ENCODE results near the gene CDC25A.
"Not testable (repeated sequence)": the region's sequence is repeated elsewhere in the genome, so short reads cannot be mapped to it uniquely, and the experiment has no call there.

CDC25A gene

DNA sequence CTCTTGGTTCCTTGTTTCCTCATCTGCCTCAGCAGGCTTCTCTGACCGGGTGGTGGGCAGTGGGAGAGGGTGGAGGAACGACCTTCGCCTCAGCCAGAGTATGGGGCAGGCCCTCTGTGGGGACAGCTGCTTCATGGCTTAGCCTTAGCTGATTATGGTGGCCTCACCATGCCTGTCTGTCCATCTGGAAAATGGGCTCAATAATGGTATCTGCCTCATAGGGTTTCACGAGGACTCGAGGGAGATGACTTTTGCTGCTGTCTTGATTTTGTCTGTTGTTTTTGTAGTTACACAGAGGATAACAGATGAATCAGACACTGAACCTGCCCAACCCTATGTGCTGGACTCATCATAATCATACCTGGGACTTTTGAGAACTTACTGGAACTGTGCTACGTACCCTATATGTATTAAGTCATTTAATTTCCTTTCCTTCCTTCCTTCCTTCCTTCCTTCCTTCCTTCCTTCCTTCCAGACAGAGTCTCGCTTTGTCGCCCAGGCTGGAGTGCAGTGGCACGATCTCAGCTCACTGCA lies 46.5 kb downstream of the CDC25A start:
- DNase-seq (ENCODE audit: low read depth in 3 of 3), result no peak

DNA sequence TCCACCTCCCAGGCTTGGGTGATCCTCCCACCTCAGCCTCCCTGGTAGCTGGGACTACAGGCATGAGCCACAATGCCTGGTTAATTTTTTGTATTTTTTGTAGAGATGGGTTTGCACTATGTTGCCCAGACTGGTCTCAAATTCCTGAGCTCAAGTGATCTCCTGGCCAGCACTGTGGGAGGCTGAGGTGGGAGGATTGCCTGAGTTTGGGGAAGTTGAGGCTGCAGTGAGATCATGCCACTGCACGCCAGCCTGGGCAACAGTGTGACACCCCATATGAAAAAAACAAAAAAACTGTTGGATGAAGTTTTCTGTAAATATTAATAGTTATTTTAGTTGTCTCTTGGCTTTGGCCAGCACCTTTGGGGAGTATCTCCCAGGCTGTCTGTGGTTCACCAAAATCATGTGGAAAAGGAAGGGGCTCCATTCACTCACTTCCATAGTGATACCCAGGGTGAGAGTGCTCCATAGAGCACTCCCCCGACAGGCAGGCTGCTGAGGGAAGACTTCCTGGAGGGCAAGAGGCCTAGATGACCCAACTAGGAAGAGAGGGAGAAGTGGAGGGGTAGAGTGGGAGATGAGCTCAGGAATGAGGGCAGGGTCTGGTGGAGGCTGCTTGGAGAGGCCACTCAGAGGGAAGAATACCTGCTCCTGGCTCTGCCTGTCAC lies 47.1 kb downstream of the CDC25A start:
- DNase-seq (ENCODE audit: low read depth in 3 of 3), result no peak

DNA sequence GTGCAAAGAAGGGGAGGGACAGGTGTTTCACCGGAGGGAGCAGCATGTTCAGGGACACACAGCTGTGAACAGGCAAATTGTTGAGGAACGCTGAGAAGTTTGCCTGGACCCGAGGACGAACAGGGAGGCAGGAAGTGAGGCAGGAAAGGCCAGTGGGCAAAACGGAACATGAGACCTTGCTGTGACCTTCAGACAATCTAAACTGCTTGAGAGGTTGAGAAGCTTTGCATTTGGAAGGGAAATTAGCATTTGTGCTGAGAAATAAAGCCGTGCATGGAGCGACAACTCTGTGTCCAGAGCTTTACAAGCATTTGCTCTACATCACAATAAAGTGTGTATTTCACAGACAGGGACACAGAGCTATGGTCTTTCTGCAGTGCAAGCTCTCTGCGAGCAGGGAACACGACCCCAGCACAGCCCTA lies 47.9 kb downstream of the CDC25A start:
- no peak for DNase-seq (ENCODE audit: low read depth in 3 of 3)

DNA sequence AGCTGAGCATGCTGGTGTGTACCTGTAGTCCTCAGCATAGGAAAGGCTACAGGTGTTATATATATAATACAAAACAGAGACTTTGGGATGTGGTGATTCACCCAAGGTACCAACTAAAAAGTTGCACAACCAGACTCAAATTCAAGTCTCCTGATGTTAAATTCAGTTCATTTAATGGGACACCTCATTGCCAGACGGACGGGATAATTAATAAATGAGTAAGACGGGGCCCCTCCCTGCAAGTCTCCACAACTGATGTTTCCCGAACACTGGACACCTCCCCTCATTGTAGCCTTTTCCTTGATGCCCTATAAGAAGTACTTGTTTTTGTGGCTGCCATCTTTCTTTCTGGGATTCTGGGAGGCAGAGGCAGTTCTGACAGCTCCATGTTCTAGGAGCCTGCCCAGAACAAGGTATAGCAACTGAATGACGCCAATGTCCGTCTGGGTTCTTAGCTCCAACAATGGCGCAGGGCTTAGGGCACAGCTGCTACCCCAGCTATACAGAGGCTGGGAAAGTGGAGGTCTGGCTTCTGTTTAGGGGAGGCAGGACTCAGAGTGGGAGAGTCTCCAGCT lies 50.7 kb downstream of the CDC25A start:
- DNase-seq (ENCODE audit: low read depth in 3 of 3), result no peak

DNA sequence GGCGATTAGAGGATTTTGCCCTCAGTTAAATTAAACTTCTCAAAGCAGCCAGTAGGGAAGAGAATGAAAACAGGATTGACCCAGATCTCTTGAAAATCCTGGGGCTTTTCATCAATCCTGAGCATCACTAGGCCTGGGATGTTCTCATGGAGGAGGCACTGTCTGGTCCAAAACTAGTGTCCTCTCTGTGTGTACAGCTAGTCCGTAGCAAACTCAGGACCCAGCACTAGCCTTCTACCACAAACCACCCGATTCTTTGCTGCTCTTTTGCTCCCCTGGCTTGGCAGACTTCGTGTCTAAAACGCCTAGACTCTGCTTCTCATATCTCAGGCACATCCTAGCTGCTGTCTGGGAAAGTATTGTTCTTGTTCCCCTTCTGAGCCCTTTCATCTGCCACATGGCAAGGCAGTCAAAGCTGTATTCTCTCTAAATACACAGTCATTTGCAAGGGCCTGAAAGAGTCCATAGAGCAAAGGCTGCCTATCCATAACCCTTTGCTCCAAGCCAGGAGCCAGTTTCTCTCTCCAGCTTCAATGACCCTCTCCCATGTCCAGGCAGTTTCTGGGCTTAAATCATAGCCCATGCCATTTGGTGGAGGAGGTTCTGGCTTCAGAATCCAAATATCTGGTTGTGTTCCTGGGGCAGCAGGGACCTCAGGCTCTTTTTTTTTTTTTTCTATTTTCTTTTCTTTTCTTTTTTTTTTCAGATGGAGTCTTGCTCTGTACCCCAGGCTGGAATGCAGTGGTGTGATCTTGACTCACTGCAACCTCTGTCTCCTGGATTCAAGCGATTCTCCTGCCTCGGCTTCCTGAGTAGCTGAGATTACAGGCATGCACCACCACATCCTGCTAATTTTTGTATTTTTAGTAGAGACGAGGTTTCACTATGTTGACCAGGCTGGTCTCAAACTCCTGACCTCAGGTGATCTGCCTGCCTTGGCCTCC lies 52.4 kb downstream of the CDC25A start:
- no peak for DNase-seq (ENCODE audit: low read depth in 3 of 3)

DNA sequence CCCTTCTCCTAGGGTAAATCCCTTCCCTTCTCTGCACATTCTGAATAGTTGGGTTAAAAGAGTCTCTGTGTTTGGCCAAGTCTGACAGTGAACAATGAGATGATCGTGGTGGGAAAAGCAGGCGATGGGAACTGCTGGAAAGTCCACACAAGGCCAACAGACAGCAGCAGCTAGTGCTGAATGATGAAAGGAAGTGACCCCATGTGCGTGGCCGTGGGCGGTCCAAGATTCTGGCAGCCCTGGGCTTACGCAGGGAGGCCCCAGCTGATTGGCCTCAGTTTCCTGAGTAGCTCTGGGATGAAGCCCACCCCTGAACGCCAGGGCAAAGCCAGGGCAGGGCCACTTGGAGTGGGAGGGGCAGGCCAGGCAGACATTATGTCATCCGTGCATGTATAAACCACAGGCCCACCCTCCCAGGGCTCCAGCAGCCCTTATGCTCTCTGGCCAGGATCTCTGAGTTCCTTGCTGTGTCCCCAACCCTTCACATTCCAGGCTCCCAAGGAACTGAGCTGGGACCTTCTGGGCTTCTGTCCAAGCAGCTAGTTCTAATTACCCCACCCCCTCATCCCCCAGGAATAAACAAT lies 57.8 kb downstream of the CDC25A start:
- DNase-seq (ENCODE audit: low read depth in 3 of 3), result no peak

DNA sequence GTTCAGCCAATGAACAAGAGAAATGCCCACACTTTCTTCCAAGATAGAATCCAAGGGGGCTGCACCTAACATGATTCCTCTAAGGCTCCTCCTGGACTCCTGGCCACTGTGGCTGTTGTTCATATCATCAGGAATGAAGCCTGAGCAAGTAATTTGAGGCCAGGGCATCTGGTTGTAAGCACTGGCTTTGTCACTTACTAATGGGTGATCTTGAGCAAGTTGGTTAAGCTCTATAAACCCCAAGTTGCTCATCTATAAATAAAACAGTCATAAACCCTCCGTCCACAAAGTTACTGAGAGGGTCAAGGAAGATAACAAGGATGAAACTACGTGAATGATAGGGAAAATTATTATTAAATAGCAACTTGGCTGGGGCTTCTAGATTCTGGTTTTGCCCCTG lies 58.3 kb downstream of the CDC25A start:
- no peak for DNase-seq (ENCODE audit: low read depth in 3 of 3)

DNA sequence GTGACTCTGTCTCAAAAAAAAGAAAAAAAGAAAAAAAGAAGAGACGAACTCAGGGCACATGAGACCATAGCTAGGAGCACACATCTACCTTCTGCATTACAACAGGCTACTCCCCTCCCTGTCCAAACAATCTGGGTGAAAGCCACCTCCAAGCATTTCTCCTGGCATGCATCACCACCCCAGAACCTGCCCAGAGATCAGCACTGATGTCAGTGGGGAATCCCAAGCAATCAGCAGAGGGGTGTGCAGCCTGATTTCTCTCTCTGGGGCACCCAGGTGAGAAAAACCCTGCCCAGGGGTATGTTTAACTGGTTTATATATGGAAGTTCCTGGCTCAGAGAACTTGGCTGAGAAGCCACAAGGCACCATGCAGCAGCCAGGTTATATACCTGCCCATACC lies 59.4 kb downstream of the CDC25A start:
- no peak for DNase-seq (ENCODE audit: low read depth in 3 of 3)

DNA sequence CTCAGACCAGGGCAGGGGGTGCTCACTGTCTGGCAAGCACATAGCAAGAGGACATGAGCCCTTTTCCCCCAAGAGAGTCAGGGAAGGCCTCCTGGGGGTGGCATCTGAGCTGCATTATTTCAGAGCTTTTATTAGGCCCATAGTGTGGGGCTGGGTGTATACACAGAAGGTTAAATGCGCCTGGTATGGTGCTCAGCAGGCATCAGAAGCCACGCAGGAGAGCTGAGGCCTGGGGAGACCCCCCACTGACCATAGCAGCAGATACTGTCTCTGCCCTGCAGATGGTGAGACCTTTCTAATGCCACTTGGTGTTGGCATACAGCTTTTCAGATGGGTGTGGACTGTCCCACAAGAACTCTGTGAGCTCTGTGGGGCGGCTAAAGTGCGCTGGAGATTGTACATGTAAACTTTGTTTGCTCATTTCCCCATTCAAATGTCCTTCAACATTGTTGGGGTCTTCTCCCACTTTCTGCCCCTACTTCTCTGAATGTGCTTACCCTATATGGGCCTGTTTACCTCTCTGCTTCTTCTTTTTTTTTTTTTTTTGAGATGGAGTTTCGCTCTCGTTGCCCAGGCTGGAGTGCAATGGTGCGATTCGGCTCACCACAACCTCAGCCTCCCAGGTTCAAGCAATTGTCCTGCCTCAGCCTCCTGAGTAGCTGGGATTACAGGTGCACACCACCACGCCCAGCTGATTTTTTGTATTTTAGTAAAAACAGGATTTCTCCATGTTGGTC lies 62.2 kb downstream of the CDC25A start:
- no peak for DNase-seq (ENCODE audit: low read depth in 3 of 3)

DNA sequence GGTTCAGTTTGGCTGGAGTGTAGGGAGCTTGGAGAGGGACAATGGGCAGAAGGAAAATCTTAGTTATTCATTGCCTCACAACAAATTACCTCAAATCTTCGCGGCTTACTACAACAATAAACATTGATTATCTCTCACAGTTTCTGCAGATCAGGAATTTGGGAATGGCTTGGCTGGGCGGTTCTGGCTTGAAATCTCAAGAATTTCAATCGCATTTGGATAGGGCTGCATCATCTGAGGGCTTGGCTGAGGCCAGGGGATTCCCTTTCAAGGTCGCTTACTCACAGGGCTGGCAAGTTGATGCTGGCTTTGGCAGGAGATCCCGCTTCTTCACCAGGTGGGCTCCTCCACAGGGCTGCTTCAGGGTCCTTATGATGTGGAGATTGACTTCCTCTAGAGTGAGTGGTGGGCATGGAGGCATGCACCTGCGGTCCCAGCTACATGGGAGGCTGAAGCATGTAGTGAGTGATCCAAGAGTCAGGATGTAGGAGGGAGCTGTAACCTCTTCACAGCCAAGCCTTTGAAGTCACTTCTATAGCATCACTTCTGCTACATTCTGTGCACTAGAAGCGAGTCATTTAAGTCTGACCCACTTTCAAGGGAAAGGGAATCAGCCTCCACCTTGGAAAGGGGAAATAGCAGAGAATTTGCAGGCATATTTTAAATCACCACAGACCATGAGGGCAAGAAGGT lies 63.1 kb downstream of the CDC25A start:
- no peak for DNase-seq (ENCODE audit: low read depth in 3 of 3)

DNA sequence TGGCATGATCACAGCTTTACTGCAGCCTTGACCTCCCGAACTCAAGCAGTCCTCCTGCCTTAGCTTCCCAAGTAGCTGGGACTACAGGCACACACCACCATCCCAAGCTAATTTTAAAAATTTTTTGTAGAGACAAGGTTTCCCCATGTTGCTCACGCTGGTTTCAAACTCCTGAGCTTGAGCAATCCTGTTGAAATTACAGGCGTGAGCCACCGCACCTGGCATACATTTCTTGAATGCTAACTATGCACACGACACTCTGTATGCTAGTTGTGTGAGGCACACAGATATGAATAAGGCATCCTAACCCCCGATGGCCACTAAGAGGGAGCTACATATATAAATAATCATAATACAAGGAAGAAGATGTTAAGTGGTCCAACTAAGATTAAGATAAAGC lies 64.9 kb downstream of the CDC25A start:
- no peak for DNase-seq (ENCODE audit: low read depth in 3 of 3)

DNA sequence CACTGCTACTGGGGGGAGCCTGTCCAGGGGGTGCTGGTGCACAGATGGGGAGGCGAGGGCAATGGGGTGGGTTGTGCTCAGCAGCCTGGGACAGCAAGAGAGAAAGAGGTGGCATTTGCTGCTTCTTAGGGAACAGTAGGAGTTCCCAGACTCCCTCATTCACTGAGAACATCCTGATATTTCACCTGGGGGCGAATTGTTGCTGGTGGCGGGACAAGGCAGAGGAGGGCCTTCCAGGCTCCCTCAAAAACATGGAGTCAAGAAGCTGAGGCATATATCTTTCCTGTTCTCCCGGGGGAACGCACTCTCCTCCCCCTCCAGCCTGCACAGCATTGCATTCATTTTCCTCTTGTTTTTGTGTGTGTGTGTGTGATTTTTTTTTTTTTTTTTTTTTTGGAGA lies 65.7 kb downstream of the CDC25A start:
- DNase-seq (ENCODE audit: low read depth in 3 of 3), result no peak

DNA sequence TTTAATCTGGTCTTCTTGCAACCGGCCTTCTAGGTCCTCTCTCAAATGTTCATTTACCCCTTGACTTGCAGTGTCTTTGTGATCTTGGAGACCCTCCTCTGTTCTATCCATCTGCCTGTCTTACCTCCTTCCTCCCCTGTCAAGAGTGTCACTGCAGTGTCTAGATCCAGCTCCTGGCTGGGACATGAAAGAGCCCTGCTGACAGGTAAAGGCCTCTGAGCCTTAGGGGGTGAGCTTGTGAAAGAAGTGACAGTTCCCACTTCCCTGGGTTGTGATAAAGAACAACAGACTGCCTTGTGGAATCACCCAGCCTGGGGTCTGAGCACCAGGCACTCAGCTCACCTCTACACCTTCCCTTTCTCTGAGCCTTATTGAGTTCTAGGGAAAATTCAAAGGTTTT lies 68.0 kb downstream of the CDC25A start:
- no peak for DNase-seq (ENCODE audit: low read depth in 3 of 3)

DNA sequence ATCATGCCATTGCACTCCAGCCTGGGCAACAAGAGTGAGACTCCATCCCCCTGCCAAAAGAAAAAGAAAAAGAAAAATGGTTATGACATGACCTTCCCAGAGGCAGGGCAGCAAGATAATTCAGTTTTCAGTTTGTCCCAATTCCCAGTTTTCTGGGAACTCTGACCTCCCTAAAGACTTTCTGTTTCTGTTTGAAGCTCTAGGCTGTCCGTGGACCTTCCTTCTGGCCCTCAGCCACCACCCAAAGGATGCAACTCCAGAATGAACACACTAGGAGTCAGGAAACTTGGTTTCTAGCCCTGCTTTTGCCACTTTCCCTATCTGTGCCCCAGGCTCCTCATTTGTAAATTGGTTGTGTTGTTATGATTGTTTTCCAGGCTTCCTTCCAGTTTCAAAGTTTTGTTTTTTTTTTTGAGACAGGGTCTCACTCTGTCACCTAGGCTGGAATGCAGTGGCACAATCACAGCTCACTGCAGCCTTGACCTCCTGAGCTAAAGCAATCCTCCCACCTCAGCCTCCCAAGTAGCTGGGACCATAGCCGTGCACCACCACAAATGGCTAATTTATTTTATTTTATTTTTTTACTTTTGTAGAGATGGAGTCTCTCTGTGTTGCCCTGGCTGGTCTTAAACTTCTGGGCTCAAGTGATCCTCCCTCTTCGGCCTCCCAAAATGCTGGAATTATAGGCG lies 68.6 kb downstream of the CDC25A start:
- no peak for DNase-seq (ENCODE audit: low read depth in 3 of 3)

DNA sequence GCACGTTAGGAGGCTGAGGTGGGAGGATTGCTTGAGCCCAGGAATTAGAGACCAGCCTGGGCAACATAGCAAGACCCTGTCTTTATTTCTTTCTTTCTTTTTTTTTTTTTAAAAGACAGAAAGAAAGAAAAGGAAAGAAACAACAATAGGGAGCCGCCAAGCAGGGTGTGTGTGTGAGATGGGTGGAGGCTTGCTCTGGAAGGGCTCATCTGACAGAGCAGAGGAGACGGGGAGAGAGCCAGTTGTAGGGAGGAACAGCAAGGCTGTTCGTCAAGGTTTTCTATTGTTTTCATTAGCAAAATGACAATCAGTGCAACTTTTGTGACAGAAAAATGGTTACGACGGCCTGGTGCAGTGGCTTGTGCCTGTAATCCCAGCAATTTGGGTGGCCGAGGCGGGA lies 69.3 kb downstream of the CDC25A start:
- DNase-seq (ENCODE audit: low read depth in 3 of 3), result no peak

DNA sequence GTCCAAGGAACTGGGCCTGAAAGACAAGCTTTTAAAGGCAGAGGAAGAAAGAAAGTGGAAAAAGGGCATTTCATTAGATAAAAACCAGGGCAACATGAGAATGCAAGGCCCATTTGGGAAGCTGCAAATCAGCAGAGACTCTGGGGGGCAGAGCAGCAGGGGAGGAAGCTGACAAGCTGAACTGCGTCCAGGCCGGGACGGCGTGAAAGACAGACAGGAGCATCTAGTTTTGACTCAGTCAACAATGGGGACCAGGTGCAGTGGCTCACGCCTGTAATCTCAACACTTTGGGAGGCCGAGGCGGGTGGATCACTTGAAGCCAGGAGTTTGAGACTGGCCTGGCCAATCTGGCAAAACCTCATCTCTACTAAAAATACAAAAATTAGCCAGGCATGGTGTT lies 69.9 kb downstream of the CDC25A start:
- DNase-seq (ENCODE audit: low read depth in 3 of 3), result no peak

DNA sequence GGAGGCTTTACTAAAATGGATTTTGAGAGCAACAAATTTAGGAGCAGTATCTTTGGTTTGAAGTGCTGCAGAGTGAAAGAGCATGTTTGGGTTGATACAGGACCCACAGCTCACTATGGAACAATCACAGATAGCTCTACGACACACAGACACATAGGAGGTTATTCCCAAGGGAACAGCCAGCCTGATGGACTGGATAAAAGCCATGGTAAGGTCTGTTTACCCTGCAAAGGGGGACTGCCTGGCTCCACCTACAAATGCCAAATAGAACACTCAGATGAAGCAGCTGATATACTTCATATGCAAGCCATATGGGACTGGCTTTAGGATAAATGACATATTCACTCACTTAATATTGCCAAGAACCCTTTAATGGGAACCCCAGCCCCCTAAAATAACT lies 75.4 kb downstream of the CDC25A start:
- no peak for DNase-seq (ENCODE audit: low read depth in 3 of 3)

DNA sequence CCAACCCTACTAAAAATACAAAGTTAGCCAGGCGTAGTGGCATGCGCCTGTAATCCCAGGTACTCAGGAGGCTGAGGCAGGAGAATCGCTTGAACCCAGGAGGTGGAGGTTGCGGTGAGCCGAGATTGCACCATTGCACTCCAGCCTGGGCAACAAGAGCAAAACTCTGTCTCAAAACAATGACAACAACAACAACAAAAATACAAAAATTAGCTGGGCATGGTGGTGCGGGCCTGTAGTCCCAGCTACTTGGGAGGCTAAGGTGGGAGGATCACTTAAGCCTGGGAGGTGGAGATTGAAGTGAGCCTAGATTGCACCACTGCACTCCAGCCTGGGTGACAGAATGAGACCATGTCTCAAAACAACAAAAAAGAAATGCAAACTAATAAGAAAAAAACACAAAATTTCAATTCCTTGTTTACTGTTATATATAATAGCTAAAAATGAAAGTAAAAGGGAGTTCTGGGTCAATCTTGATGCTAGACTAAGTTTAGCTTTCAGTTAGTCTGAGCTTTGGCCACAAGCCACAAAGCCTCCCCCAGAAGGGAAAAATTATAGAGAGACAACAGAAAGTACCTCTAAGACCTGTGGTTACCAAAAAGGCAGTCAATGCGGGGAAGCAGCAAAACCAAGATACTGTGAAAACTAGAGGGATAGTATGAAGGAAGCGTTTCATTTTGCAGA lies 76.0 kb downstream of the CDC25A start:
- not testable (repeated sequence) for DNase-seq (ENCODE audit: low read depth in 3 of 3)

DNA sequence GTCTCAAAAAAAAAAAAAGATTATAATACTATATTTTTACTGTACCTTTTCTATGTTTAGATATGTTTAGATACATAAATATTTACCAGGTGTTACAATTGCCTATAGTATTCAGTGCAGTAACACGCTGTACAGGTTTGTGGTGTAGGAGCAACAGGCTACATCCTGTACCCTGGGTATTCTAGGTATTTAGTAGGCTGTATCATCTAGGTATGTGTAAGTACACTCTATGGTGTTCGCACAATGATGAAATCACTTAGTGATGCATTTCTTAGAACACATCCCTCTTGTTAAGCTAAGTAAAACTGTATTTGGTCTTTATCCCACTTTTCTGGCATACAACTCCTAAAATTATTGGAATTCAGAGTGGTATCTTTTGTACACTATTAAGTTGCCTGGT lies 77.8 kb downstream of the CDC25A start:
- DNase-seq (ENCODE audit: low read depth in 3 of 3), result no peak

DNA sequence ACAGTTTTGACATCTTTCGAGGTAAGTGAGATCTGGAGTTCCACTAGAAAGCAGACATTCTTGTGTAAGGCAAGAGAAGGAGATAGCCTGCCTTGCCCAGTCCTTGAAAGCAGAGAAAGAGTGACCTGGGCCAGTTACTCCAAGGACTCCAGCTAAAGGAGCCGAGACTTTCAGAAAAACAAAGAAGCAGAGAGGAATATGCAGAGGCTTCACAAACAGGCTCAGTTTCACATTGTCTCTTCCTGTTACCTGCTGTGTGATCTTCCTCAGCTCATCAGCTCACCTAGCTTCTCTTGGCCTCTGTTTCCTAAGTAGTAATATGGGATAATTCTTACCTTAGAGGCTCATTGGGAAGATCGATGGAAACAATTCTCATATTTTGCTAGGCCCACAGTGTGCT lies 81.0 kb downstream of the CDC25A start:
- DNase-seq (ENCODE audit: low read depth in 3 of 3), result no peak
